Measurements from ENCODE around the gene UTP14C. TPM values are rescaled to one million over a fixed set of nuclear protein-coding genes. Genes with fewer than 3 reads are reported as not detected.

Gene UTP14C
- total and polyA plus RNA-seq, 4 donors: 5.8 to 18.7 (median 9.6) TPM

DNA sequence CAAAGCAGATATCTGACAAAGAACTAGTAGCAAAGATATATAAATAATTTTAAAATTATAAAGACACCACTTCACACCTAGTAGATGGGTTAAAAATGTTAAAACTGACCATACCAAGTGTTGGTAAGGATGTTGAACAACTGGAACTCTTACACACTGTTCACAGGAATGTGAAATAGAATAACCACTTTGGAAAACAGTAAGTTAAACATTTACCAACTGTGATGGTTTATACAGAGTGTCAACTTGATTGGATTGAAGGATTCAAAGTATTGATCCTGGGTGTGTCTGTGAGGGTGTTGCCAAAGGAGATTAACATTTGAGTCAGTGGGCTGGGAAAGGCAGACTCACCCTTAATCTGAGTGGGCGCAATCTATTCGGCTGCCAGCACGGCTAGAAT is 19.2 kb downstream of the UTP14C start:
- no peak overlapping the region for H3K27ac ChIP-seq (ENCODE audit: low read depth in 1 of 2, low read length in 2 of 2)
- no peak for DNase-seq (ENCODE audit: low spot score)
- H3K4me3 ChIP-seq (ENCODE audit: low read depth in 1 of 3, low read length in 3 of 3): no peak overlapping the region
- no peaks in the 10 kb centered on the region for H3K9me3 ChIP-seq (ENCODE audit: control insufficient read depth in 4 of 4, low read length in 3 of 4)
- no peaks in the 10 kb centered on the region for H3K4me1 ChIP-seq (ENCODE audit: control insufficient read depth in 4 of 4, insufficient read depth in 4 of 4, low read length in 3 of 4)
- H3K9ac ChIP-seq (ENCODE audit: low read depth in 1 of 2, low read length in 2 of 2): no peak overlapping the region
- 96% methylated on average over 3 of the region's 3 CpGs for WGBS
- TF ChIP-seq, protein P1, sequence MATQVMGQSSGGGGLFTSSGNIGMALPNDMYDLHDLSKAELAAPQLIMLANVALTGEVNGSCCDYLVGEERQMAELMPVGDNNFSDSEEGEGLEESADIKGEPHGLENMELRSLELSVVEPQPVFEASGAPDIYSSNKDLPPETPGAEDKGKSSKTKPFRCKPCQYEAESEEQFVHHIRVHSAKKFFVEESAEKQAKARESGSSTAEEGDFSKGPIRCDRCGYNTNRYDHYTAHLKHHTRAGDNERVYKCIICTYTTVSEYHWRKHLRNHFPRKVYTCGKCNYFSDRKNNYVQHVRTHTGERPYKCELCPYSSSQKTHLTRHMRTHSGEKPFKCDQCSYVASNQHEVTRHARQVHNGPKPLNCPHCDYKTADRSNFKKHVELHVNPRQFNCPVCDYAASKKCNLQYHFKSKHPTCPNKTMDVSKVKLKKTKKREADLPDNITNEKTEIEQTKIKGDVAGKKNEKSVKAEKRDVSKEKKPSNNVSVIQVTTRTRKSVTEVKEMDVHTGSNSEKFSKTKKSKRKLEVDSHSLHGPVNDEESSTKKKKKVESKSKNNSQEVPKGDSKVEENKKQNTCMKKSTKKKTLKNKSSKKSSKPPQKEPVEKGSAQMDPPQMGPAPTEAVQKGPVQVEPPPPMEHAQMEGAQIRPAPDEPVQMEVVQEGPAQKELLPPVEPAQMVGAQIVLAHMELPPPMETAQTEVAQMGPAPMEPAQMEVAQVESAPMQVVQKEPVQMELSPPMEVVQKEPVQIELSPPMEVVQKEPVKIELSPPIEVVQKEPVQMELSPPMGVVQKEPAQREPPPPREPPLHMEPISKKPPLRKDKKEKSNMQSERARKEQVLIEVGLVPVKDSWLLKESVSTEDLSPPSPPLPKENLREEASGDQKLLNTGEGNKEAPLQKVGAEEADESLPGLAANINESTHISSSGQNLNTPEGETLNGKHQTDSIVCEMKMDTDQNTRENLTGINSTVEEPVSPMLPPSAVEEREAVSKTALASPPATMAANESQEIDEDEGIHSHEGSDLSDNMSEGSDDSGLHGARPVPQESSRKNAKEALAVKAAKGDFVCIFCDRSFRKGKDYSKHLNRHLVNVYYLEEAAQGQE (IDR thresholded peaks at IDR 0.05): no peak
- TF ChIP-seq JUND (IDR thresholded peaks at IDR 0.05) (no peak), EGR1 (IDR thresholded peaks at IDR 0.05; ENCODE audit: low read depth in 2 of 2) (no peak), FOXA2 (IDR thresholded peaks at IDR 0.05) (no peak), SP1 (IDR thresholded peaks at IDR 0.05) (no peak), NR2F2 (IDR thresholded peaks at IDR 0.05) (no peak)
- TF ChIP-seq, protein P2, sequence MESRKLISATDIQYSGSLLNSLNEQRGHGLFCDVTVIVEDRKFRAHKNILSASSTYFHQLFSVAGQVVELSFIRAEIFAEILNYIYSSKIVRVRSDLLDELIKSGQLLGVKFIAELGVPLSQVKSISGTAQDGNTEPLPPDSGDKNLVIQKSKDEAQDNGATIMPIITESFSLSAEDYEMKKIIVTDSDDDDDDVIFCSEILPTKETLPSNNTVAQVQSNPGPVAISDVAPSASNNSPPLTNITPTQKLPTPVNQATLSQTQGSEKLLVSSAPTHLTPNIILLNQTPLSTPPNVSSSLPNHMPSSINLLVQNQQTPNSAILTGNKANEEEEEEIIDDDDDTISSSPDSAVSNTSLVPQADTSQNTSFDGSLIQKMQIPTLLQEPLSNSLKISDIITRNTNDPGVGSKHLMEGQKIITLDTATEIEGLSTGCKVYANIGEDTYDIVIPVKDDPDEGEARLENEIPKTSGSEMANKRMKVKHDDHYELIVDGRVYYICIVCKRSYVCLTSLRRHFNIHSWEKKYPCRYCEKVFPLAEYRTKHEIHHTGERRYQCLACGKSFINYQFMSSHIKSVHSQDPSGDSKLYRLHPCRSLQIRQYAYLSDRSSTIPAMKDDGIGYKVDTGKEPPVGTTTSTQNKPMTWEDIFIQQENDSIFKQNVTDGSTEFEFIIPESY (IDR thresholded peaks at IDR 0.05): no peak
- H3K27me3 ChIP-seq (ENCODE audit: control insufficient read depth in 4 of 4, insufficient read depth in 4 of 4, low read length in 3 of 4): no peaks in the 10 kb centered on the region
- no peaks in the 10 kb centered on the region for H3K36me3 ChIP-seq (ENCODE audit: control insufficient read depth in 4 of 4, insufficient read depth in 3 of 4, low read depth in 1 of 4, low read length in 3 of 4)

DNA sequence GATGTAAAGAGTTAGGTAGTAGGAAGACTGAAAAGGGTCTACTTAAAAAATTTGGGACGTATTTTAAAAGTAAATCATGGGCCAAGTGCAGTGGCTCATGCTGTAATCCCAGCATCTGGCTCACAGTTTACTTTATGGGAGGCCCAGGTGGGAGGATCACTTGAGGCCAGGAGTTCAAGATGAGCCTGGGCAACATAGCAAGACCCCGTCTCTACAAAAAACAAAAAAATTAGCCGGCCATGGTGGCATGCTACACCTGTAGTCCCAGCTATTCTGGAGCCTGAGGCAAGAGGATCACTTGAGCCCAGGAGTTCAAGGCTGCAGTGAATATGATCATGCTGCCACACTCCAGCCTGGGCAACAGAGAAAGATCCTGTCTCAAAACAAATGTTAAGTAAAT is 23.0 kb downstream of the UTP14C start:
- Histone ChIP-seq H3K27me3 (ENCODE audit: control insufficient read depth in 4 of 4, insufficient read depth in 4 of 4, low read length in 3 of 4) (no peaks in the 10 kb centered on the region), H3K9me3 (ENCODE audit: control insufficient read depth in 4 of 4, low read length in 3 of 4) (peaks cover 0 to 2% (median 0%) of the 10 kb centered on the region in 4 donors), H3K4me3 (ENCODE audit: low read depth in 1 of 3, low read length in 3 of 3) (no peak overlapping the region), H3K4me1 (ENCODE audit: control insufficient read depth in 4 of 4, insufficient read depth in 4 of 4, low read length in 3 of 4) (no peaks in the 10 kb centered on the region), H3K27ac (ENCODE audit: low read depth in 1 of 2, low read length in 2 of 2) (no peak overlapping the region), H3K36me3 (ENCODE audit: control insufficient read depth in 4 of 4, insufficient read depth in 3 of 4, low read depth in 1 of 4, low read length in 3 of 4) (no peaks in the 10 kb centered on the region), H3K9ac (ENCODE audit: low read depth in 1 of 2, low read length in 2 of 2) (no peak overlapping the region)
- no peak for DNase-seq (ENCODE audit: low spot score)
- WGBS: 95% methylated on average over 3 of the region's 3 CpGs
- TF ChIP-seq, protein P3, sequence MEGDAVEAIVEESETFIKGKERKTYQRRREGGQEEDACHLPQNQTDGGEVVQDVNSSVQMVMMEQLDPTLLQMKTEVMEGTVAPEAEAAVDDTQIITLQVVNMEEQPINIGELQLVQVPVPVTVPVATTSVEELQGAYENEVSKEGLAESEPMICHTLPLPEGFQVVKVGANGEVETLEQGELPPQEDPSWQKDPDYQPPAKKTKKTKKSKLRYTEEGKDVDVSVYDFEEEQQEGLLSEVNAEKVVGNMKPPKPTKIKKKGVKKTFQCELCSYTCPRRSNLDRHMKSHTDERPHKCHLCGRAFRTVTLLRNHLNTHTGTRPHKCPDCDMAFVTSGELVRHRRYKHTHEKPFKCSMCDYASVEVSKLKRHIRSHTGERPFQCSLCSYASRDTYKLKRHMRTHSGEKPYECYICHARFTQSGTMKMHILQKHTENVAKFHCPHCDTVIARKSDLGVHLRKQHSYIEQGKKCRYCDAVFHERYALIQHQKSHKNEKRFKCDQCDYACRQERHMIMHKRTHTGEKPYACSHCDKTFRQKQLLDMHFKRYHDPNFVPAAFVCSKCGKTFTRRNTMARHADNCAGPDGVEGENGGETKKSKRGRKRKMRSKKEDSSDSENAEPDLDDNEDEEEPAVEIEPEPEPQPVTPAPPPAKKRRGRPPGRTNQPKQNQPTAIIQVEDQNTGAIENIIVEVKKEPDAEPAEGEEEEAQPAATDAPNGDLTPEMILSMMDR (IDR thresholded peaks at IDR 0.05; ENCODE audit: low read depth, low read length, missing input control): no peak
- TF ChIP-seq, protein P4, sequence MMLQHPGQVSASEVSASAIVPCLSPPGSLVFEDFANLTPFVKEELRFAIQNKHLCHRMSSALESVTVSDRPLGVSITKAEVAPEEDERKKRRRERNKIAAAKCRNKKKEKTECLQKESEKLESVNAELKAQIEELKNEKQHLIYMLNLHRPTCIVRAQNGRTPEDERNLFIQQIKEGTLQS (IDR thresholded peaks at IDR 0.05): no peak
- TF ChIP-seq, protein P2 (IDR thresholded peaks at IDR 0.05): no peak
